ENCODE measurements around the gene TMEM127. TPM values are rescaled to one million over a fixed set of nuclear protein-coding genes. Genes with fewer than 3 reads are reported as not detected.

TMEM127 gene
- total and polyA plus RNA-seq, 7 donors, result 18.1 to 39.9 (median 26.1) TPM

GRCh38 chr2:96214554-96214953, 51.2 kb downstream of the TMEM127 start:
- ATAC-seq (no peak), DNase-seq (no peak)
- no peaks in the 10 kb centered on the region for H3K9me3 ChIP-seq
- H3K4me3 ChIP-seq, result no peak overlapping the region
- WGBS, 3 donors, result 88 to 94% (median 92%) methylated on average over 4 of the region's 4 CpGs
- no peak for TF ChIP-seq CTCF (IDR thresholded peaks at IDR 0.05)
- intact Hi-C loops (cut with DNase I), result loop anchor here in 1 of 2 donors (5.0 kb wide), 1 partner anchor 38 kb away; no protein-coding TSS in a partner anchor
- no peaks in the 10 kb centered on the region for H3K27me3 ChIP-seq (ENCODE audit: insufficient read depth in 3 of 3, low read length in 2 of 3)
- H3K36me3 ChIP-seq (ENCODE audit: insufficient read depth in 1 of 2, low read depth in 1 of 2), result no peaks in the 10 kb centered on the region
- peaks cover 27% of the 10 kb centered on the region for H3K4me1 ChIP-seq
- no peak overlapping the region for H3K27ac ChIP-seq

- Histone ChIP-seq H3K27ac (no peak overlapping the region), H3K4me1 (peaks cover 20% of the 10 kb centered on the region), H3K27me3 (ENCODE audit: insufficient read depth in 3 of 3, low read length in 2 of 3) (no peaks in the 10 kb centered on the region), H3K9me3 (no peaks in the 10 kb centered on the region), H3K36me3 (ENCODE audit: insufficient read depth in 1 of 2, low read depth in 1 of 2) (no peaks in the 10 kb centered on the region), H3K4me3 (no peak overlapping the region)
- DNase-seq (no peak), ATAC-seq (no peak)
- no peak for TF ChIP-seq CTCF (IDR thresholded peaks at IDR 0.05)
- WGBS, 3 donors, result 84 to 89% (median 86%) methylated on average over 12 of the region's 12 CpGs
- intact Hi-C loops (cut with DNase I), result loop anchor here in 1 of 2 donors (5.0 kb wide), 1 partner anchor 39 kb away; no protein-coding TSS in a partner anchor
Observed at GRCh38 chr2:96213379-96213778, 52.4 kb downstream of the TMEM127 start.

- DNase-seq (no peak), ATAC-seq (no peak)
- Histone ChIP-seq H3K4me3 (no peak overlapping the region), H3K36me3 (ENCODE audit: insufficient read depth in 1 of 2, low read depth in 1 of 2) (no peaks in the 10 kb centered on the region), H3K9me3 (no peaks in the 10 kb centered on the region), H3K4me1 (peaks cover 15% of the 10 kb centered on the region), H3K27me3 (ENCODE audit: insufficient read depth in 3 of 3, low read length in 2 of 3) (no peaks in the 10 kb centered on the region), H3K27ac (no peak overlapping the region)
- no peak for TF ChIP-seq CTCF (IDR thresholded peaks at IDR 0.05)
- 78 to 87% (median 81%) methylated on average over 4 of the region's 4 CpGs for WGBS, 3 donors
- intact Hi-C loops (cut with DNase I), result loop anchor here in 1 of 2 donors (5.0 kb wide), 1 partner anchor 40 kb away; no protein-coding TSS in a partner anchor
Observed at GRCh38 chr2:96212339-96212738, 53.5 kb downstream of the TMEM127 start.

GRCh38 chr2:96209729-96210085, 56.1 kb downstream of the TMEM127 start:
- Histone ChIP-seq H3K4me3 (peak overlapping the region; percentile 96), H3K36me3 (ENCODE audit: insufficient read depth in 1 of 2, low read depth in 1 of 2) (no peaks in the 10 kb centered on the region), H3K4me1 (peaks cover 21% of the 10 kb centered on the region), H3K9me3 (no peaks in the 10 kb centered on the region), H3K27ac (peak overlapping the region; percentile 99), H3K27me3 (ENCODE audit: insufficient read depth in 3 of 3, low read length in 2 of 3) (no peaks in the 10 kb centered on the region)
- TF ChIP-seq CTCF (IDR thresholded peaks at IDR 0.05), result no peak
- DNase-seq (no peak), ATAC-seq (no peak)
- intact Hi-C loops (cut with DNase I), result loop anchor here in 1 of 2 donors (5.0 kb wide), 1 partner anchor 43 kb away; no protein-coding TSS in a partner anchor
- 89 to 94% (median 92%) methylated on average over 9 of the region's 9 CpGs for WGBS, 3 donors

Measured in psoas muscle (tissue), 8 donors.